GM18873 (cell line): ENCODE measurements around the gene TFB2M.
A peak's percentile ranks its signal among the peaks of the same experiment; 100 is the strongest.
"Not testable (repeated sequence)": the region's sequence is repeated elsewhere in the genome, so short reads cannot be mapped to it uniquely, and the experiment has no call there.

ENCODE experiments used
- ATAC-seq: cut with Tn5 transposase; IDR thresholded peaks from one replicate; pipeline ENCODE4 v1.9.1; 2021; ENCODE audit warnings: mild to moderate bottlenecking, moderate library complexity, moderate number of reproducible peaks; ENCODE audit not compliant: unreplicated experiment, low FRiP score

TFB2M gene

GRCh38 chr1:246583448-246584185, 17.6 kb upstream of the TFB2M start:
- ATAC-seq: no peak

DNA sequence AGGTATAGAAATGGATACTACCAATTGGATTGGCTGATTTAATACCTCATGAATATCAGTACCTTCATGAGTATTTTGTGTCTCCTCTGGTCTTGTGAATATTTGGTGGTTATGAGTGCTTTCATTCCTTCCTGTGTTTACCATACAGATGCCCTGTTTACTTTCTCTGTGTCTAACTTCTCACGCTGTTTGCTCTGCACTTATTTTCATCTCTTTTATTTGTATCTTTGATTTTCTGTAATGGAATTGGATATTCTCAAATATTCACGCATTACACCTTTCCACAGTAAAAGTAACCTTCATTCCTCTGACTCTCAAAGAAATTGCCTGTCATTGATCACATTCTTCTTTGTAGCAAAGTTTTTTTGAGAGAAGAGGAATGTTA, 17.0 kb upstream of the TFB2M start:
- ATAC-seq: no peak

DNA sequence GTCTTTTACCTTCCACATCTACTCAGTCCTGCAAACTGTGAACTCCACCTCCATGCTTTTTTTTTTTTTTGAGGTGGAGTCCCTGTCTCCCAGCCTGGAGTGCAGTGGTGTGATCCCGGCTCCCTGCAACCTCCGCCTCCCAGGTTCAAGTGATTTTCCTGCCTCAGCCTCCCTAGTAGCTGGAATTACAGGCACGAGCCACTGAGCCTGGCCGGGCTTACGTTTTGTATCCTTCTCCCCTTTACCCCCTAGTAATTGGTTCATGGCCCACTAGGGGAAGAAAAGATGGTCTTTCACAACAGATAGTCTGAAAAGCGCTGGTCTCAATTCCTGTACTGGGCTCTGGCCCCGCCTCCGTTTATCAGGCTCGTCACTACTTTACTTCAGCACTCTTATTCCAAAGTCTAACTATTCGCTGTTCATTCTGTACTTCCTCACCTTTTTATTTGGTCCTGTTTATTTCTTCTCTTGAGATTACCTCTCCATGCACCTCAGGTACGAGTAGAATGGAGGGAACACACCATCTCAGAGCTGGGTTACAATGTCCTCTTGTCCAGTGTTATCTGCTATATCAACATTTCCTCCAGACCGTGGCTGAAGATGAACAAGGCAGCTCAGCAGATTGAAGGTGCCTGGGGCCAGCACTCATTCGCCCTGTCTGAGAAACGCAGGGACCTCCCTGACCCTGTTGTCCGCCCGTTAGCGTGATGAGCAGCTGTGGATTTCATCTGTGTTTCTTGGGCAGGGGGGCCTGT, 16.4 kb upstream of the TFB2M start:
- no peak for ATAC-seq

DNA sequence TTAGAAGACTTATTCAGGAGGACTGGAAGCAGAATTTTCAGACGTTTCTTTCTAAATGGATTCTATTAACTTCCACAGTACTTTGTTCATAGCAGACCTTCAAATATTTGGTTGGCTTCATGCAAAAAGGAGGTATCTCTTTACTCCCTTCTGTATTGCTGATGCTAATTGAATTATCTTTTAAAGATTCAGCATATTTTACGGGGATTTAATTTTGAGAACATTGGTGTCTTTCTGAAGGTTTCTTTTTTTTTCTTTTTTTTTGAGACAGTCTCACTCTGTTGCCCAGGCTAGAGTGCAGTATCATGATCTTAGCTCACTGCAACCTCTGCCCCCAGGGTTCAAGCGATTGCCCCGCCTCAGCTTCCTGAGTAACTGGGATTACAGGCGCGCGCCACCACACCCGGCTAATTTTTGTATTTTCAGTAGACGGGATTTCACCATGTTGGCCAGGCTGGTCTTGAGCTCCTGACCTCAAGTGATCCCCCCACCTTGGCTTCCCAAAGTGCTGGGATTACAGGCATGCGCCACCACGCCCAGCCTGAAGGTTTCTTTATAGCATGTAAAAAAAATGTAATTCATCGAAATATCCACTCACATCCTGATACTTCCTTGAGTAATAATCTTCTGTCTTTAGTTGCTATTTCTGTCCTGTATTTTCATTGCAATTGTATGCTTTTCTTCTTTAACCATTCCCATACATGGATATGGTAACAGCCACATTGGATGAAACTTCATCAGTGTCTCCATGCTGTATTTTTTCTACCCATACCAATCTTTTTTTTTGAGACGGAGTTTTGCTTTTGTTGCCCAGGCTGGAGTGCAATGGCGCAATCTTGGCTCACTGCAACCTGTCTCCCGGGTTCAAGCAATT, 14.7 kb upstream of the TFB2M start:
- ATAC-seq: no peak

- peak; percentile 42 for ATAC-seq
Measured at GRCh38 chr1:246579818-246580217, 13.8 kb upstream of the TFB2M start.

DNA sequence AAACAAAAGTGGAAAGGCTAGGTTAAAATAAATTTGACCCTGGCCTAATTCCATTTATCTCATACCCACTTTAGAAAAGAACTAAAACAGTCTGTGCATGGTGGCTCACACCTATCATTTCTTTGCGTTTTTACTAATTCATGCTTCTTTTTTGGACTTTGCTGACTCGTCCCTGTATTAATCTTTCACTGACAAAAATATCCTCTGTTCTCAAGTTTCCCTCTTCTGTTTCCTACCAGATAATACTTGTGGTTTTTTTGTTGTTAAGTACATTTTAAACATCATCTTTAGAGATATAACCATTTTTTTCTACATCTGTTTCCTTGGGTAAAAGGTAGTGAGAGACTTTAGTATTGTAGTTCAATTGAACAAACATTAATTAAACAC, 11.7 kb upstream of the TFB2M start:
- ATAC-seq: no peak

GRCh38 chr1:246577082-246577719, 11.1 kb upstream of the TFB2M start:
- no peak for ATAC-seq

- ATAC-seq: no peak
Measured at GRCh38 chr1:246576709-246577032, 10.6 kb upstream of the TFB2M start.

- ATAC-seq: no peak
Measured at GRCh38 chr1:246573491-246573890, 7.4 kb upstream of the TFB2M start.

GRCh38 chr1:246572785-246573184, 6.7 kb upstream of the TFB2M start:
- no peak for ATAC-seq

DNA sequence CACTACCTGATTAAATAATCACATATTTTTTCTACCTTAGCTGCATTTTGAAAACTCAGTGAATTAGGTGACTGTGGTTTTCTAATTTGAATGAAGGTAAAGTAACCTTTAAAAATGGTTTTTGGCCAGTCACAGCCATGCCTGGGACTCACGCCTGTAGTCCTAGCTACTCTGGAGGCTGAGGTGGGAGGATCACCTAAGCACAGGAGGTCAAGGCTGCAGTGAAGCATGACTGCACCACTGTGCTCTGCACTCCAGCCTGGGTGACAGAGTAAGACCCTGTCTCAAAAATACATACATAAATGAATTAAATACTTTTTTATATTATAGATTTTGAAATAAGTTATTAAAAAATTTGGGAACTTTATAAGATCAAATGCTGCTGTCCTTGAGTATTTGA, 5.9 kb upstream of the TFB2M start:
- ATAC-seq: no peak

- ATAC-seq: not testable (repeated sequence)
Measured at GRCh38 chr1:246571309-246571708, 5.2 kb upstream of the TFB2M start.

GRCh38 chr1:246569248-246570238, 3.5 kb upstream of the TFB2M start:
- no peak for ATAC-seq

GRCh38 chr1:246567646-246568235, 1.7 kb upstream of the TFB2M start:
- ATAC-seq: no peak

DNA sequence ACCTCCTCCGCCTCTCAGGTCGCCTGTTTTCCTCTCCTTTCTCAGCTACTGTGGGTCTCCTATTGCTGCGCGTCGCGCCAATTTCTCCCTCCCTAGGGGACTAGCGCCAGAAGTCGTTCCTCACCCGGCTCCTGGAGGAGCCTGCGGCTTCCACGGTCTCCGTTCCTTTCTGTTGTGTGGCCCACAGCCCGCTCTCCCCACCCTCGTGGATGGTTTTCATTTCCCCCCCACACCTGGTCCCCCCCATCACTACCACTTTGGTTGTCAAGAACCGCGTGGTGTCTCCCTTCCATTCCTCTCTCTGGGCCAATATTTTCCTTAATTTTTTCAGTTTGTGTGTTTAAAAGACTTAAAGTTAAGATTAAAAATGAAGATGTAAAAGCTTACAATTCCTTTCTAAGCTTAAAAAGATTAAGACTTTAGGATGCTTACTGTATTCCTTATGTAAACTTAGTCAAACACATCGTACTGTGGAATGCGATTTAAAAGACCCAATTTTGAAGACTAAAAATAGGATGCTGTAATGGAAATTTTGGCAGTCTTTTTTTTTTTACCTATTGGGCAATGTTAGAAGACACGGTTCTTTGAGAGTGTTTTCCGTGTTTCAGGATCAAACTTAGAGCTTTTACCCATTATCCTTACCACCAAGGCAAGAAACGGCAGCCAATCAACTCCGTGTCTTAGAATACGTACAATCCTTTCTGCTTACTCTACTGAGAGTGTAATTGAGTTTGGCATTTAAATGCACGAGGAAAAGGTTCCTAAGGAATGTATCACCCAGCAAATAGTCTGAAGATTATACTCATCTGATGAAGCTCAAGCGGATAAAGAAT, 968 bp upstream of the TFB2M start:
- peak; percentile 4 for ATAC-seq

GRCh38 chr1:246565751-246566127, 322 bp downstream of the TFB2M start:
- ATAC-seq: no peak

- no peak for ATAC-seq
Measured at GRCh38 chr1:246564839-246565750, 966 bp downstream of the TFB2M start.
